ENCODE data around the gene SPATA46. TPM values are rescaled to one million over a fixed set of nuclear protein-coding genes. Genes with fewer than 3 reads are reported as not detected.

SPATA46 gene
- total RNA-seq, 1 experiment from 2014 or later = not detected

DNA sequence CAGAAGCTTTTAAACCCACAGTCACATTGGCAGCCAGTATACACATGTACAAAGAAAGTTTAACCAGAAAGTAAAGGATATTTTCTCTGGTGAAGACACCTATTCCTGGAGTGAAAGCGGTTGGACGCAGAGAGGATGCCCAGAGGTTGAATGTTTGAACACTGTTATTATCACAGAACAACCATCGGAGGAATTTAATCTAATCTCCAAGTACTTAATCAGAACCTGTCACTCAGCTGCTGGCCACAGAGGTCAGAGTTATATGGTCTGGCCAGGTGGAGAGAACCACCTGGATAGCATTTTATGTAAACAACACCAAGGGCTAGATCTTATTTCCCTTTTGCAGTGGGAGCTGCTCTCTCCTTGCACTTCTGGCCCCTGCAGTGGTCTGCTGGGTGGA, 29.4 kb downstream of the SPATA46 start:
- Histone ChIP-seq H3K9me3 (ENCODE audit: control insufficient read depth in 1 of 2, insufficient read depth in 1 of 2, low read depth in 1 of 2, low read length in 2 of 2) (no peaks in the 10 kb centered on the region), H3K79me2 (ENCODE audit: insufficient read depth, low read length) (no peaks in the 10 kb centered on the region), H4K20me1 (ENCODE audit: insufficient read depth) (no peaks in the 10 kb centered on the region), H3K9me2 (ENCODE audit: insufficient read depth) (no peaks in the 10 kb centered on the region), H3K4me2 (ENCODE audit: low read length) (no peak overlapping the region), H3K9ac (ENCODE audit: low read length) (no peak overlapping the region), H3K27me3 (ENCODE audit: insufficient read depth, low read length) (no peaks in the 10 kb centered on the region), H3K27ac (ENCODE audit: low read depth, low read length) (no peak overlapping the region), H2AFZ (ENCODE audit: low read depth, low read length, poor library complexity, severe bottlenecking) (no peak overlapping the region), H3K36me3 (ENCODE audit: control insufficient read depth in 1 of 2, insufficient read depth in 2 of 2, low read length in 2 of 2) (no peaks in the 10 kb centered on the region), H3K4me1 (ENCODE audit: control insufficient read depth in 1 of 2, insufficient read depth in 2 of 2, low read length in 2 of 2) (peaks cover 23 to 36% of the 10 kb centered on the region in 2 experiments), H3K4me3 (replicated peaks in 1 of 2; ENCODE audit: low read depth in 1 of 2, low read length in 2 of 2) (no peak overlapping the region)
- ATAC-seq (no peak), DNase-seq (ENCODE audit: low read depth, low spot score) (no peak)
- CTCF ChIA-PET = no interaction called here
- intact Hi-C loops (cut with micrococcal nuclease) = no loop called here
- no peak for TF ChIP-seq SRF (IDR thresholded peaks at IDR 0.05; ENCODE audit: low read depth)
- no peak for TF ChIP-seq EZH2phosphoT487 (IDR thresholded peaks at IDR 0.05; ENCODE audit: borderline replicate concordance)
- TF ChIP-seq YY1 (IDR thresholded peaks at IDR 0.05; ENCODE audit: extremely low read depth, insufficient replicate concordance, low read depth, low read length) = no peak
- TF ChIP-seq ZNF274 (IDR thresholded peaks at IDR 0.05; ENCODE audit: low read depth, low read length) = no peak
- TF ChIP-seq TCF7L2 (IDR thresholded peaks at IDR 0.05; ENCODE audit: borderline replicate concordance, extremely low read depth, insufficient read depth, insufficient read length) = no peak
- no peak for TF ChIP-seq RAD21 (IDR thresholded peaks at IDR 0.05; ENCODE audit: low read depth)
- TF ChIP-seq, protein P1, sequence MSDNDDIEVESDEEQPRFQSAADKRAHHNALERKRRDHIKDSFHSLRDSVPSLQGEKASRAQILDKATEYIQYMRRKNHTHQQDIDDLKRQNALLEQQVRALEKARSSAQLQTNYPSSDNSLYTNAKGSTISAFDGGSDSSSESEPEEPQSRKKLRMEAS (IDR thresholded peaks at IDR 0.05) = no peak
- TF ChIP-seq, protein P2, sequence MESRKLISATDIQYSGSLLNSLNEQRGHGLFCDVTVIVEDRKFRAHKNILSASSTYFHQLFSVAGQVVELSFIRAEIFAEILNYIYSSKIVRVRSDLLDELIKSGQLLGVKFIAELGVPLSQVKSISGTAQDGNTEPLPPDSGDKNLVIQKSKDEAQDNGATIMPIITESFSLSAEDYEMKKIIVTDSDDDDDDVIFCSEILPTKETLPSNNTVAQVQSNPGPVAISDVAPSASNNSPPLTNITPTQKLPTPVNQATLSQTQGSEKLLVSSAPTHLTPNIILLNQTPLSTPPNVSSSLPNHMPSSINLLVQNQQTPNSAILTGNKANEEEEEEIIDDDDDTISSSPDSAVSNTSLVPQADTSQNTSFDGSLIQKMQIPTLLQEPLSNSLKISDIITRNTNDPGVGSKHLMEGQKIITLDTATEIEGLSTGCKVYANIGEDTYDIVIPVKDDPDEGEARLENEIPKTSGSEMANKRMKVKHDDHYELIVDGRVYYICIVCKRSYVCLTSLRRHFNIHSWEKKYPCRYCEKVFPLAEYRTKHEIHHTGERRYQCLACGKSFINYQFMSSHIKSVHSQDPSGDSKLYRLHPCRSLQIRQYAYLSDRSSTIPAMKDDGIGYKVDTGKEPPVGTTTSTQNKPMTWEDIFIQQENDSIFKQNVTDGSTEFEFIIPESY (IDR thresholded peaks at IDR 0.05; ENCODE audit: extremely low read depth, insufficient replicate concordance, low read length) = no peak
- TF ChIP-seq, protein P3, sequence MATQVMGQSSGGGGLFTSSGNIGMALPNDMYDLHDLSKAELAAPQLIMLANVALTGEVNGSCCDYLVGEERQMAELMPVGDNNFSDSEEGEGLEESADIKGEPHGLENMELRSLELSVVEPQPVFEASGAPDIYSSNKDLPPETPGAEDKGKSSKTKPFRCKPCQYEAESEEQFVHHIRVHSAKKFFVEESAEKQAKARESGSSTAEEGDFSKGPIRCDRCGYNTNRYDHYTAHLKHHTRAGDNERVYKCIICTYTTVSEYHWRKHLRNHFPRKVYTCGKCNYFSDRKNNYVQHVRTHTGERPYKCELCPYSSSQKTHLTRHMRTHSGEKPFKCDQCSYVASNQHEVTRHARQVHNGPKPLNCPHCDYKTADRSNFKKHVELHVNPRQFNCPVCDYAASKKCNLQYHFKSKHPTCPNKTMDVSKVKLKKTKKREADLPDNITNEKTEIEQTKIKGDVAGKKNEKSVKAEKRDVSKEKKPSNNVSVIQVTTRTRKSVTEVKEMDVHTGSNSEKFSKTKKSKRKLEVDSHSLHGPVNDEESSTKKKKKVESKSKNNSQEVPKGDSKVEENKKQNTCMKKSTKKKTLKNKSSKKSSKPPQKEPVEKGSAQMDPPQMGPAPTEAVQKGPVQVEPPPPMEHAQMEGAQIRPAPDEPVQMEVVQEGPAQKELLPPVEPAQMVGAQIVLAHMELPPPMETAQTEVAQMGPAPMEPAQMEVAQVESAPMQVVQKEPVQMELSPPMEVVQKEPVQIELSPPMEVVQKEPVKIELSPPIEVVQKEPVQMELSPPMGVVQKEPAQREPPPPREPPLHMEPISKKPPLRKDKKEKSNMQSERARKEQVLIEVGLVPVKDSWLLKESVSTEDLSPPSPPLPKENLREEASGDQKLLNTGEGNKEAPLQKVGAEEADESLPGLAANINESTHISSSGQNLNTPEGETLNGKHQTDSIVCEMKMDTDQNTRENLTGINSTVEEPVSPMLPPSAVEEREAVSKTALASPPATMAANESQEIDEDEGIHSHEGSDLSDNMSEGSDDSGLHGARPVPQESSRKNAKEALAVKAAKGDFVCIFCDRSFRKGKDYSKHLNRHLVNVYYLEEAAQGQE (IDR thresholded peaks at IDR 0.05; ENCODE audit: low read depth) = no peak
- TF ChIP-seq SP1 (IDR thresholded peaks at IDR 0.05; ENCODE audit: low read depth) = no peak
- TF ChIP-seq, protein P4, sequence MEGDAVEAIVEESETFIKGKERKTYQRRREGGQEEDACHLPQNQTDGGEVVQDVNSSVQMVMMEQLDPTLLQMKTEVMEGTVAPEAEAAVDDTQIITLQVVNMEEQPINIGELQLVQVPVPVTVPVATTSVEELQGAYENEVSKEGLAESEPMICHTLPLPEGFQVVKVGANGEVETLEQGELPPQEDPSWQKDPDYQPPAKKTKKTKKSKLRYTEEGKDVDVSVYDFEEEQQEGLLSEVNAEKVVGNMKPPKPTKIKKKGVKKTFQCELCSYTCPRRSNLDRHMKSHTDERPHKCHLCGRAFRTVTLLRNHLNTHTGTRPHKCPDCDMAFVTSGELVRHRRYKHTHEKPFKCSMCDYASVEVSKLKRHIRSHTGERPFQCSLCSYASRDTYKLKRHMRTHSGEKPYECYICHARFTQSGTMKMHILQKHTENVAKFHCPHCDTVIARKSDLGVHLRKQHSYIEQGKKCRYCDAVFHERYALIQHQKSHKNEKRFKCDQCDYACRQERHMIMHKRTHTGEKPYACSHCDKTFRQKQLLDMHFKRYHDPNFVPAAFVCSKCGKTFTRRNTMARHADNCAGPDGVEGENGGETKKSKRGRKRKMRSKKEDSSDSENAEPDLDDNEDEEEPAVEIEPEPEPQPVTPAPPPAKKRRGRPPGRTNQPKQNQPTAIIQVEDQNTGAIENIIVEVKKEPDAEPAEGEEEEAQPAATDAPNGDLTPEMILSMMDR (IDR thresholded peaks at IDR 0.05 in 2 of 3, conservative IDR thresholded peaks at IDR 0.05 in 1 of 3; ENCODE audit: borderline replicate concordance in 1 of 3, insufficient read depth in 1 of 3, low read depth in 2 of 3, low read length in 2 of 3) = no peak
- no peak for TF ChIP-seq CEBPB (IDR thresholded peaks at IDR 0.05; ENCODE audit: low read depth)
- TF ChIP-seq SIN3A (IDR thresholded peaks at IDR 0.05; ENCODE audit: low read depth) = no peak
- no peak for TF ChIP-seq EZH2 (IDR thresholded peaks at IDR 0.05)
- TF ChIP-seq POLR2AphosphoS5 (IDR thresholded peaks at IDR 0.05; ENCODE audit: low read depth, low read length) = no peak
- TF ChIP-seq, protein P5, sequence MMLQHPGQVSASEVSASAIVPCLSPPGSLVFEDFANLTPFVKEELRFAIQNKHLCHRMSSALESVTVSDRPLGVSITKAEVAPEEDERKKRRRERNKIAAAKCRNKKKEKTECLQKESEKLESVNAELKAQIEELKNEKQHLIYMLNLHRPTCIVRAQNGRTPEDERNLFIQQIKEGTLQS (IDR thresholded peaks at IDR 0.05) = no peak
- TF ChIP-seq POLR2A (IDR thresholded peaks at IDR 0.05; ENCODE audit: borderline replicate concordance, extremely low read depth, insufficient read depth, insufficient read length) = no peak
- POLR2A ChIA-PET = no interaction called here
- BruUV-seq (replicated peaks) = no TSS peak
- RAD21 ChIA-PET (ENCODE audit: low non-redundant PET in 1 of 2, low total read pairs in 2 of 2, uncharacterized antibody in 2 of 2, unreplicated experiment in 2 of 2) = no interaction called here

All from HCT116 (cell line).